K562 (cell line): ENCODE measurements around the gene SMARCC1. TPM values are rescaled to one million over a fixed set of nuclear protein-coding genes. Genes with fewer than 3 reads are reported as not detected.

Source experiments
- ATAC-seq: fragments of 200-7000 bp; cut with Tn5 transposase; 3 replicates; pipeline ENCODE4 v1.9.1; 2020; ENCODE audit warnings: moderate library complexity
- BruUV-seq: library from RNA; stranded (reverse); fragments of 400-500 nt; replicated peaks from 2 replicates; lab custom pipeline; 2021; lab: Mats Ljungman, UMichigan
- CTCF ChIA-PET: fragments of 300-600 bp; formaldehyde crosslinking; extraction: SDS; loops from one replicate; lab custom pipeline; 2021; ENCODE audit warnings: low intra/inter-chr PET ratio; lab: Yijun Ruan, JAX
- POLR2A ChIA-PET: fragments of 300-600, 350-650 bp; sonication (Branson Sonifier 250); formaldehyde crosslinking; extraction: SDS; loops from one replicate; lab custom pipeline; 2021; ENCODE audit warnings: antibody characterized with exemption, inconsistent platforms; lab: Yijun Ruan, JAX
- DNase-seq, 4 experiments: peaks; one replicate each; pipeline versions ENCODE4 v3.0.0 to v3.0.0-alpha.2; 2011 to 2018; ENCODE audit warnings: low spot score in 3 of 4, mixed read lengths in 3 of 4; ENCODE audit errors: extremely low read depth in 1 of 4
- FAIRE-seq: peaks from 2 replicates; lab custom pipeline; 2011; peaks lifted over from hg19 to GRCh38; lab: Jason Lieb, UNC
- H2AFZ ChIP-seq: 2 replicates; pipeline ENCODE4 v1.6.0; 2011; ENCODE audit warnings: low read depth, low read length, control low read depth, inconsistent platforms
- H3K27ac ChIP-seq: fragments of 200-600 bp; 3 replicates; pipeline ENCODE4 v1.8.0; 2011; ENCODE audit warnings: low read depth, mild to moderate bottlenecking, control low read depth, inconsistent platforms, low read length, moderate library complexity, mixed read lengths; ENCODE audit errors: extremely low read depth
- H3K27me3 ChIP-seq, 2 experiments: fragments of 300-600 bp in 1 of 2; 2 replicates in 1 of 2; 3 replicates in 1 of 2; pipeline versions ENCODE4 v1.6.0 to v1.8.0; 2011; ENCODE audit warnings: inconsistent platforms in 2 of 2, low read length in 2 of 2, mild to moderate bottlenecking in 1 of 2, mixed read lengths in 1 of 2, moderate library complexity in 1 of 2; ENCODE audit not compliant: control insufficient read depth in 2 of 2, insufficient read depth in 2 of 2
- H3K36me3 ChIP-seq: fragments of 300-600 bp; 3 replicates; pipeline ENCODE4 v1.8.0; 2011; ENCODE audit warnings: mild to moderate bottlenecking, low read length, inconsistent platforms; ENCODE audit not compliant: control insufficient read depth, insufficient read depth
- H3K4me1 ChIP-seq, 2 experiments: fragments of 200-600 bp in 1 of 2; replicated peaks in 1 of 2; 2 replicates in 1 of 2; 3 replicates in 1 of 2; pipeline versions ENCODE4 v1.5.1 to v1.8.0; 2011; ENCODE audit warnings: inconsistent platforms in 2 of 2, low read length in 2 of 2, mild to moderate bottlenecking in 1 of 2, mixed read lengths in 1 of 2, moderate library complexity in 1 of 2; ENCODE audit not compliant: control insufficient read depth in 2 of 2, insufficient read depth in 2 of 2
- H3K4me2 ChIP-seq: 2 replicates; pipeline ENCODE4 v1.6.1; 2011; ENCODE audit warnings: low read length, control low read depth, inconsistent platforms, mixed read lengths; ENCODE audit not compliant: insufficient read depth
- H3K4me3 ChIP-seq: fragments of 200-600 bp; sonication (generic), shearing (Covaris generic); 2 replicates; pipeline ENCODE4 v1.5.1; 2016; ENCODE audit warnings: control low read depth, inconsistent platforms
- H3K79me2 ChIP-seq: fragments of 200-600 bp; 3 replicates; pipeline ENCODE4 v1.8.0; 2011; ENCODE audit warnings: low read length, inconsistent platforms; ENCODE audit not compliant: control insufficient read depth, insufficient read depth
- H3K9ac ChIP-seq, 2 experiments: 2 replicates each; pipeline versions ENCODE4 v1.6.0 to v1.6.1; 2011; ENCODE audit warnings: low read depth in 2 of 2, low read length in 2 of 2, control low read depth in 1 of 2, inconsistent platforms in 1 of 2, mild to moderate bottlenecking in 1 of 2, mixed read lengths in 1 of 2; ENCODE audit not compliant: insufficient read depth in 1 of 2
- H3K9me1 ChIP-seq: one replicate; pipeline ENCODE4 v1.6.0; 2011; ENCODE audit warnings: inconsistent platforms, mild to moderate bottlenecking, low read length, moderate library complexity; ENCODE audit not compliant: control insufficient read depth, insufficient read depth
- H3K9me3 ChIP-seq: replicated peaks from 2 replicates; pipeline ENCODE4 v1.5.1; 2011; ENCODE audit warnings: low read depth, low read length, inconsistent platforms; ENCODE audit not compliant: control insufficient read depth, insufficient read depth
- H4K20me1 ChIP-seq: replicated peaks from 2 replicates; pipeline ENCODE4 v1.6.1; 2011; ENCODE audit warnings: low read length, inconsistent platforms, mixed read lengths; ENCODE audit not compliant: control insufficient read depth, insufficient read depth
- BRD4 ChIP-seq: fragments of 200-600 bp; sonication (generic); IDR thresholded peaks from 2 replicates; pipeline ENCODE4 v1.6.1; 2017; ENCODE audit warnings: inconsistent platforms
- CHCHD3 ChIP-seq: fragments of 250-450 bp; sonication (Bioruptor Pico); IDR thresholded peaks from 2 replicates; pipeline ENCODE4 v2.1.2; 2022; ENCODE audit warnings: mild to moderate bottlenecking
- DACH1 ChIP-seq: fragments of 450-650 bp; IDR thresholded peaks from 2 replicates; pipeline ENCODE4 v1.6.1; 2018; ENCODE audit not compliant: partially characterized antibody
- DLX4 ChIP-seq: fragments of 250-450 bp; sonication (Bioruptor Pico); IDR thresholded peaks from 2 replicates; pipeline ENCODE4 v1.6.1; 2021; ENCODE audit warnings: mild to moderate bottlenecking
- EGR1 ChIP-seq: fragments of 450-650 bp; conservative IDR thresholded peaks from 2 replicates; pipeline ENCODE4 v1.6.1; 2017; ENCODE audit warnings: mild to moderate bottlenecking
- FOXJ3 ChIP-seq: sonication (generic); formaldehyde crosslinking; IDR thresholded peaks from 2 replicates; pipeline ENCODE4 v1.4.0; 2020; ENCODE audit warnings: mild to moderate bottlenecking, missing genetic modification reagents
- GATA2 ChIP-seq: sonication (generic); formaldehyde crosslinking; IDR thresholded peaks from 2 replicates; pipeline ENCODE4 v1.4.0; 2020; ENCODE audit warnings: mild to moderate bottlenecking, missing genetic modification reagents
- HIVEP1 ChIP-seq: fragments of 250-450 bp; sonication (Bioruptor Pico); IDR thresholded peaks from 2 replicates; pipeline ENCODE4 v1.4.0; 2020; ENCODE audit warnings: mild to moderate bottlenecking
- MYNN ChIP-seq, 2 experiments: sonication (generic); formaldehyde crosslinking in 1 of 2; IDR thresholded peaks; 2 replicates each; pipeline versions ENCODE4 v1.5.0 to v1.6.1; 2016 to 2020; ENCODE audit warnings: antibody characterized with exemption in 1 of 2, missing genetic modification reagents in 1 of 2
- RAD51 ChIP-seq: fragments of 450-650 bp; IDR thresholded peaks from 2 replicates; pipeline ENCODE4 v1.7.1; 2016; ENCODE audit warnings: low read depth, mild to moderate bottlenecking, borderline replicate concordance
- THAP7 ChIP-seq: fragments of 250-450 bp; sonication (Bioruptor Pico); IDR thresholded peaks from 2 replicates; pipeline ENCODE4 v1.5.0; 2021
- ZNF347 ChIP-seq: fragments of 450-650 bp; formaldehyde crosslinking; IDR thresholded peaks from 2 replicates; pipeline ENCODE4 v1.4.0; 2020; ENCODE audit warnings: low read depth, mild to moderate bottlenecking, moderate library complexity
- ZNF785 ChIP-seq: fragments of 250-450 bp; sonication (Bioruptor Pico); IDR thresholded peaks from 2 replicates; pipeline ENCODE4 v1.4.0; 2020; ENCODE audit warnings: mild to moderate bottlenecking
- WGBS: fragments of 100-300 bp; shearing (Covaris generic); methylation state at CpG from one replicate; pipeline ENCODE4 v1.1.6; 2016; ENCODE audit warnings: low coverage, mixed read lengths; ENCODE audit not compliant: insufficient coverage; ENCODE audit errors: missing lambda C conversion rate; 5-methylcytosine and 5-hydroxymethylcytosine counted together
- in situ Hi-C: fragments of 300-500 bp; cut with MboI; formaldehyde crosslinking; loops from 4 replicates; pipeline ENCODE4 v1.15.0; 2018; ENCODE audit warnings: inconsistent platforms, mixed read lengths
- intact Hi-C: fragments of 100-400 bp; cut with micrococcal nuclease; formaldehyde crosslinking; loops from 2 replicates; pipeline ENCODE4 v1.14.2; 2022
- polyA plus RNA-seq, 8 experiments: library from polyadenylated mRNA; depleted of rRNA in 4 of 8; stranded (reverse) in 5 of 8; unstranded in 3 of 8; fragments of >200 nt; fragmentation: Nextera tagmentation in 2 of 8; fragmentation: Illumina TruSeq in 1 of 8; extraction: Ambion mirVana in 2 of 8; extraction: Trizol in 1 of 8; gene quantifications; 2 replicates each; pipeline versions ENCODE4 v1.2.1 to v1.2.3, GENCODE V29; 2011 to 2014; ENCODE audit warnings: inconsistent platforms in 1 of 8, missing spikeins in 1 of 8
- total RNA-seq, 7 experiments: library from RNA; depleted of rRNA in 6 of 7; stranded (reverse); fragments of >200 nt in 6 of 7; fragmentation: Illumina TruSeq in 2 of 7; extraction: Trizol in 2 of 7; gene quantifications; 2 replicates each; pipeline versions ENCODE4 v1.2.1 to v1.2.3, GENCODE V29; 2011 to 2021; ENCODE audit warnings: low replicate concordance in 1 of 7

SMARCC1 gene
- total and polyA plus RNA-seq, 9 of the 15 experiments (the other 6 are each of a cell fraction or from before 2014, with no cell fraction given): 20.7 to 199 (median 66.0) TPM

GRCh38 chr3:47741925-47742324 is 39.8 kb downstream of the SMARCC1 start:
- BruUV-seq: no TSS peak

More at GRCh38 chr3:47741925-47742324, 39.8 kb downstream of the SMARCC1 start:
- Histone ChIP-seq H3K4me1 (no peaks in the 10 kb centered on the region; a peak in 1 of 5 replicates), H3K9me3 (no peaks in the 10 kb centered on the region), H3K4me2 (no peak overlapping the region), H3K79me2 (peaks cover 79% of the 10 kb centered on the region), H2AFZ (no peak overlapping the region), H3K4me3 (no peak overlapping the region), H3K36me3 (peaks cover 87% of the 10 kb centered on the region), H3K9ac (no peak overlapping the region), H3K27ac (no peak overlapping the region), H3K9me1 (no peaks in the 10 kb centered on the region), H4K20me1 (peaks cover 8% of the 10 kb centered on the region; the same call in 1 of the 2 replicates), H3K27me3 (no peaks in the 10 kb centered on the region)
- intact Hi-C loops: no loop called here
- ChIA-PET POLR2A (no interaction called here), CTCF (no interaction called here)
- FAIRE-seq (no peak), ATAC-seq (no peak), DNase-seq (no peak)
- WGBS: 87% methylated on average over 2 of the region's 2 CpGs
- in situ Hi-C loops: no loop called here
- TF ChIP-seq GATA2 (CRISPR knock-in tag): no peak
- no peak for TF ChIP-seq ZNF785 (CRISPR knock-in tag)
- TF ChIP-seq DACH1: no peak
- TF ChIP-seq ZNF347: no peak
- no peak for TF ChIP-seq MYNN (IDR thresholded peaks at IDR 0.05)
- TF ChIP-seq MYNN (CRISPR knock-in tag; IDR thresholded peaks at IDR 0.05): no peak
- no peak for TF ChIP-seq EGR1
- no peak for TF ChIP-seq THAP7 (CRISPR knock-in tag)
- no peak for TF ChIP-seq BRD4
- no peak for TF ChIP-seq HIVEP1 (CRISPR knock-in tag)
- no peak for TF ChIP-seq RAD51
- TF ChIP-seq FOXJ3 (CRISPR knock-in tag): no peak
- no peak for TF ChIP-seq CHCHD3 (CRISPR knock-in tag)
- no peak for TF ChIP-seq DLX4 (CRISPR knock-in tag)
